WTC11 (cell line): ENCODE measurements around the gene B3GLCT.

Experiments
- CTCF ChIP-seq: fragments of 200-600 bp; IDR thresholded peaks from 2 replicates; pipeline ENCODE4 v1.8.0; 2022; ENCODE audit warnings: antibody characterized with exemption
- E2F4 ChIP-seq: sonication (generic); formaldehyde crosslinking; IDR thresholded peaks from 2 replicates; pipeline ENCODE4 v1.8.1; 2022; ENCODE audit warnings: low read depth, mild to moderate bottlenecking, moderate library complexity, missing genetic modification reagents, borderline replicate concordance
- ETV6 ChIP-seq: sonication (generic); formaldehyde crosslinking; IDR thresholded peaks from 2 replicates; pipeline ENCODE4 v1.8.1; 2022; ENCODE audit warnings: mild to moderate bottlenecking, missing genetic modification reagents
- IRF1 ChIP-seq: sonication (generic); formaldehyde crosslinking; IDR thresholded peaks from 2 replicates; pipeline ENCODE4 v1.8.0; 2023; ENCODE audit warnings: missing genetic modification reagents
- NFATC4 ChIP-seq: fragments of 250-450 bp; sonication (Bioruptor Pico); IDR thresholded peaks from 2 replicates; pipeline ENCODE4 v1.9.0; 2021; ENCODE audit warnings: mild to moderate bottlenecking
- NR2C2 ChIP-seq: sonication (generic); formaldehyde crosslinking; IDR thresholded peaks from 2 replicates; pipeline ENCODE4 v1.8.0; 2022; ENCODE audit warnings: mild to moderate bottlenecking, missing genetic modification reagents
- PREB ChIP-seq: sonication (generic); formaldehyde crosslinking; IDR thresholded peaks from 2 replicates; pipeline ENCODE4 v1.8.1; 2022; ENCODE audit warnings: mild to moderate bottlenecking, missing genetic modification reagents, moderate library complexity, borderline replicate concordance
- PRRX2 ChIP-seq: fragments of 250-450 bp; sonication (Bioruptor Pico); IDR thresholded peaks from 2 replicates; pipeline ENCODE4 v1.8.0; 2021; ENCODE audit warnings: mild to moderate bottlenecking
- RELA ChIP-seq: sonication (generic); formaldehyde crosslinking; IDR thresholded peaks from 2 replicates; pipeline ENCODE4 v1.8.1; 2022; ENCODE audit warnings: missing genetic modification reagents, mild to moderate bottlenecking, borderline replicate concordance
- ZBTB43 ChIP-seq: sonication (generic); formaldehyde crosslinking; IDR thresholded peaks from 2 replicates; pipeline ENCODE4 v1.8.1; 2023; ENCODE audit warnings: mild to moderate bottlenecking, missing genetic modification reagents
- ZNF138 ChIP-seq: sonication (generic); formaldehyde crosslinking; conservative IDR thresholded peaks from 2 replicates; pipeline ENCODE4 v1.8.1; 2022; ENCODE audit warnings: mild to moderate bottlenecking, moderate library complexity, missing genetic modification reagents

GRCh38 chr13:31207661-31208552 is 8.1 kb downstream of the B3GLCT start:
- TF ChIP-seq CTCF = no peak
- no peak for TF ChIP-seq NFATC4 (CRISPR knock-in tag)
- no peak for TF ChIP-seq PRRX2
- no peak for TF ChIP-seq NR2C2 (CRISPR knock-in tag)
- TF ChIP-seq ZBTB43 (CRISPR knock-in tag) = no peak
- TF ChIP-seq PREB (CRISPR knock-in tag) = no peak
- TF ChIP-seq ZNF138 (CRISPR knock-in tag) = no peak
- TF ChIP-seq IRF1 (CRISPR knock-in tag) = no peak
- TF ChIP-seq E2F4 (CRISPR knock-in tag) = no peak
- TF ChIP-seq RELA (CRISPR knock-in tag) = no peak
- no peak for TF ChIP-seq ETV6 (CRISPR knock-in tag)
